ENCODE measurements around the gene GCNA.
"Not testable (repeated sequence)": the region's sequence is repeated elsewhere in the genome, so short reads cannot be mapped to it uniquely, and the experiment has no call there.

Gene GCNA

DNA sequence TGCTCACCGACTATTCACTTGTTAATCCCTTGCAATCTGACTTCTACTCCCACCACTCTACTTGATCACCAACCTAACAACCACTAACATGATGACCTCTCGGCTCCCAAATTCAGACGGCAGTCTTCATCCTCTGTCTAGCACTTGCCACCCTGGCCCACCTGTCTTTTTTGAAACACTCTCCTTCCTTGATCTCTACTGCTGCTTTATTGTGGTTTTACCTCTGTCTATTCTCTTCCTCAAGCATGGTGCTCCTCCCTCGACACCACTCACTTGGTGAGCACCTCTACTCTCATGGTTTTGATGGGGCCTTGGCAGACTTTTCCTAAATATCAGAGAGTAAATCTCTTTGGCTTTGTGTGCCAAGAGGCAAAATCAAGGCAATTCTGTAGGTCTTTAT lies 61.8 kb downstream of the GCNA start:
- DNase-seq (ENCODE audit: low read depth) = no peak

DNA sequence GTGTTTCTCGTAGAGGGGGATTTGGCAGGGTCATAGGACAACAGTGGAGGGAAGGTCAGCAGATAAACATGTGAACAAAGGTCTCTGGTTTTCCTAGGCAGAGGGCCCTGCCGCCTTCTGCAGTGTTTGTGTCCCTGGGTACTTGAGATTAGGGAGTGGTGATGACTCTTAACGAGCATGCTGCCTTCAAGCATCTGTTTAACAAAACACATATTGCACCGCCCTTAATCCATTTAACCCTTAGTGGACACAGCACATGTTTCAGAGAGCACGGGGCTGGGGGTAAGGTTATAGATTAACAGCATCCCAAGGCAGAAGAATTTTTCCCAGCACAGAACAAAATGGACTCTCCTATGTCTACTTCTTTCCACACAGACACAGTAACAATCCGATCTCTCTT lies 66.2 kb downstream of the GCNA start:
- not testable (repeated sequence) for DNase-seq (ENCODE audit: low read depth)

DNA sequence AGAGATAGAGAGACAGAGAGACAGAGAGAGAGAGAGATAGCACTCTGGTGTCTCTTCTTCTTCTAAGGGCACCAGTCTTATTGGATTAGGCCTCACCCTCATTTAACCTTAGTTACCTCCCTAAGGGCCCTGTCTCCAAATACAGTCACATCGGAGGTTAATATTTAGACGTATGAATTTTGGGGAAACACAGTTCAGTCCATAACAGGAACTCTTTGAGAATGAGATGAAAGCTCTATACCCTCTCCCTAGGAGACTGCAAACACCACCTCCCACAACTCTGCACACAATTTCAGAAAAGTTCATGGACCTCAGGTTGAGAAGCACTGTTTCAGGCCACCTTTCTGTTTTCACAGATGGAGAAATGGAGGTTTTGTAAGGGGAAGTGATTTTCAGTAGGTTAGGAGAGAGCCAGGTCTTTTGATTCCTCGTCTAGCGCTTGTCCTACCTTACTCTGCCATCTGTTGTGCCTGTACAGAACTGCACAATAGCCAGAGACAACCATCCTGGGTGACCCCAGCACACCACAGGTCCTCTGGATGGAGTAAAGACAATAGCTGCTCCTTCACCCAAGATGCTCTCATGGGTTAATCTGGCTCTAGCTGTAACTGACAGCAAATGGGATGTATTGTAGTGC lies 72.2 kb downstream of the GCNA start:
- no peak for DNase-seq (ENCODE audit: low read depth)

DNA sequence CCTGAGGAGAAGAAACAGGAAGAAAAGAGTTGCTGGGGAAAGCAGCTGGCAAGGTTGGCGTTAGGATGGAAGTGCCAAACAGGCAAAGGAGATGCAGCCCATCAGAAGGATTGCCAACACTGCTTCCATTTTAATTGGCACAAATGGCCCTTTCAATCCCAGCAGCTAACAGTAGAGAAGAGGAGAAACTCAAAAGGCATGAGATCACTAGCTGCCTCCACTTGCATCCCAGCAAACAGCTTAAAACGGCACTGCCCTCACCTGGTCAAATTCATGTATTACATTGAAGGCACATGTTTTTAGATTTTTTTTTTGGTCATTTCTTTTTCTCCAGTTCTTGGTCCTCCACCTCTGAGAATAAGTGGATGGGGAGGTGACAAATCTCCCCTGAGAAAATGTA lies 74.2 kb downstream of the GCNA start:
- no peak for DNase-seq (ENCODE audit: low read depth)

DNA sequence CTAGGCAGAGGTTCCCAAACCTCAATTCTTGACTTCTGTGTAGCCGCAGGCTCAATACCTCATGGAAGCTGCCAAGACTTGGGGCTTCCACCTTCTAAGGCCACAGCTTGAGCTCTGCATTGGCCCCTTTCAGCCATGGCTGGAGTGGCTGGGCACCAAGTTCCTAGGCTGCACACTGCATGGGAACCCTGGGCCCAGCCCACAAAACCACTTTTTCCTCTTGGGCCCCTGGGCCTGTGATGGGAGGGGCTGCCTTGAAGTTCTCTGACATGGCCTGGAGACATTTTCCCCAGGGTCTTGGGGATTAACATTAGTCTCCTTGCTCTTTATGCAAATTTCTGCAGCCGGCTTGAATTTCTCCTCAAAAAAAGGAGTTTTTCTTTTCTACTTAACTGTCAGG lies 75.1 kb downstream of the GCNA start:
- DNase-seq (ENCODE audit: low read depth) = no peak

DNA sequence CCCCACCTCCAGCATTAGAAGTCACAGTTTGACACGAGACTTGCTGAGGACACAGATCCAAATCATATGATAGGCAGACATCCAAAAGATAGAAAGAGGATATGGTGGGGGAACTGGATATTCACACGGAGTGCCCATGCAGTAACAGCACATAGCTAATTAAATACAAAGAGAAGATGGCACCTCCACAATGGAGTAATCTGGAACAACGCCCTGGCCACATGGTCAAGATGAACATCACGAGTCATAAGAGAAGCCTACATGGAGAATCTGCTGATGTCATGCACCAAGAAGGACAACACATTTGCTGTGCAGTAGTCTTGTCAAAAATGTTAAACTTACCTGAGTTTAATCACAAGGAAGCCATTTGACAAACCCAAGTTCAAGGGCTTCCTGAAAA lies 79.0 kb downstream of the GCNA start:
- no peak for DNase-seq (ENCODE audit: low read depth)

DNA sequence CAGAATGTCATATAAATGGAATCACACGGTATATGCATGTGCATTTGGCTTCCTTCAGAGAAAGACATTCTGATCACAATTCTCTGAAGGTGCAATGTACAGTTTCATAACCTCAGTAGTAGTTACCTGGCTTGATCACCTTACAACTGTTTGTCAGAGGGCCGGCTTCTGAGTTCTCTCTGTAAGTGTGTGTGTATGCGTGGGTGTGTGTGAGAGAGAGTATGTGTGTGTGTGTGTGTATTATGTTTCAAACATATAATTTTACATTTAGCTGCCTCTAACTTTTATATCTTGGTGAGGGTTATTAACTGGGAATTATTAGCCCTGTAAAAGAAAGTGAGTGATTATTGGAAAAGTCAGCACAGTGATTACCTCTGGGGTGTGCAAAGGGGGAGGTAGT lies 81.1 kb downstream of the GCNA start:
- no peak for DNase-seq (ENCODE audit: low read depth)

DNA sequence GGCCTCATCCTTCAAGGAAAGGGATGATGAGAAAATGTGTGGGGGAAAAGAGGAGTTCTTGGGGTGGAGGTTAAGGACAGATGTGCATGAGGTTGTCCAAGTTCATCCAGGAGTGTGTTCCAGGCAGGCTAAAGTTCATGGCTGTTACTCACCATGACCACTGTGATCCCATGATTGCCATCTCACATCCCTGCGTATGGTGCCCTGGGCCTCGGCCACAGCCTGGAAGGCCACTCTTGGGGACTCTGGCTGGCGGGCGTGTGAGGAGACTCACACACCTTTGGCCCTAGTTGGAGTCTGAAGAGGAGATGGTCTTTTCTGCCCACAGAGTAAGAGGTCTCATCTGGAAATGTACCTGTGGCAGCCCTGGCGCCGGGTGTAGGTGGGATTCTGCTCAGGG lies 81.7 kb downstream of the GCNA start:
- DNase-seq (ENCODE audit: low read depth) = no peak

DNA sequence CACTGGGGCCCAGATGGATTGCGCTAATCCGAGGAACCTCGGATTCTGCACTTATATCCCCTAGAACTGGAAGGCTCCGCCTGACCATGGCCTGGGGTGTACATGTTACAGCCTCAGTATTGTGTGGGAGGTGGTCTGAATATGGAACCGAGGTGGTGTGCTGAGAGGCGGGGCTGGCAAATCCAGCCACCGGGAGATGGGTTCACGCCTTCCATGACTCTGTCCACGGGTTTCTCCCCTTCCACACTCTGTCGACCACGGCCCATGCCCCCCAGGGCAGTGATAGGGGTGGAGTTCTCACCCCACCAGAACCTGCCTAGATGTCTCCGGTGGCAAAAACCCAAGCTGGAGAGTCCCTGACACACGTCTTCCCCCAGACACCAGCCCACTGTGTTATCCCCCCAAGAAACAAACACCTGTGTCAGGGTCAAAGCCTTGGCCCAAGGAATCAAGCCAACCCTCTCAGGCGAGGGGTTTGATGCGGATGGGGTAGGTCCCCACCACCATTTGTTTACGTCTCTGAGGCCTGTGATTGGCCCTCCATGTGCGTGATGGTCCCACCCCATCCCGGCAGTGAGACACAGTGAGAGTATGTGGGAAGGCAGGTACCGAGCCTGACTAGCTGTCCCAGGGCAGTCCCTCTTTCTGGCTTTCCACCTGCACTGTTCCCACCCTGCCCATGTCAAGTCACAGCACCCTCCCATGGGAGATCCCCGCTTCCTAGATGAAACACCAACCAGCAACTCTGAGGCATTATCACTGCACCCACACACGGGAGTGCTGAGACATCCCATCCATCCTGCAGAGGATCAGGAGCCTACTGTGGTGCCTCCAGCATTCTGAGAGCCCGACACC lies 82.6 kb downstream of the GCNA start:
- DNase-seq (ENCODE audit: low read depth) = no peak

DNA sequence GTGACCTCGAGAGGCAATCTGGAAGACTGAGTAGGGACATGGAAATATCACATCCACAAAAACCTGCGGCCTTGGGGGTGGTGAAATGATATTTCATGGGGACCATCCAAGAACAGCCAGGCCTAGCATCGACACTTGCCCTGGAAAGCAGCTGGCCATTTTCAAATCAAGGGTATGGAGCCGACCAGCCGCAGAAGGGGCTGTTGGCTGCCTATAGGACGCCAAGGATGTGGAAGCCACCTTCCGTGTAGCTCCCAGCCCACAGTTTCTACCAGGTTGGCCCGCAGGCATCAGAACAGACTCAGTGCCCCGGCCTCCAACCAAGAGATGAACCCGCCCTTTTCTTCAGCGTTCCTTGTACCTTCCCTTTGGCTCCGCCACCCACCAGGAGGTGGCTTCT lies 83.7 kb downstream of the GCNA start:
- DNase-seq (ENCODE audit: low read depth) = no peak

DNA sequence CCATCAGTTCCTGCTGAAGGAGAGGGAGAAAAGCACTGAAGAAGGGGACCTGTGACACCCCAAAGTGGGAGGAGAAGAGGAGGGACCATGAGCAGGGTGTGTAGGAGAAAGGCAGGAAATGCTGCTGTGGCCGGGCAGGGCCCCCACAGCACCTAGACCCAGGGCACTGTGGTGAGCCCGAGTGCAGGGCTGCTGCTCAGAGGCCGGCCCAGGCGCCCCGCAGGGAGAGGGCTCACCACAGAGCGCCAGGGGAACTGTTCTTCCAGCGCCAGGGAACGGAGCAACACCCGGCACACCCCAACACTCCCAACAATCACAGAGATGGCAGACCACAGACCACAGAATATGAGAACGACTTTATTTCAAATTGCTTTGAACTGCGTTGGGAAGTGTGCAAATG lies 84.4 kb downstream of the GCNA start:
- DNase-seq (ENCODE audit: low read depth) = not testable (repeated sequence)
